Testis (tissue), 2 donors: ENCODE measurements around the gene RASA3.

Experiments used
- POLR2A ChIP-seq: fragments of 450-650 bp; IDR thresholded peaks from one replicate; pipeline ENCODE4 v1.6.1; 2017; ENCODE audit warnings: antibody characterized with exemption, mild to moderate bottlenecking, moderate library complexity
- TF ChIP-seq, protein P1 (sequence below), 3 experiments: fragments of 450-650 bp in 2 of 3; fragments of 200-600 bp in 1 of 3; sonication (generic) in 1 of 3; IDR thresholded peaks; one replicate each; pipeline ENCODE4 v1.5.1; 2016 to 2019; ENCODE audit warnings: antibody characterized with exemption in 3 of 3, mild to moderate bottlenecking in 2 of 3, moderate library complexity in 1 of 3

DNA sequence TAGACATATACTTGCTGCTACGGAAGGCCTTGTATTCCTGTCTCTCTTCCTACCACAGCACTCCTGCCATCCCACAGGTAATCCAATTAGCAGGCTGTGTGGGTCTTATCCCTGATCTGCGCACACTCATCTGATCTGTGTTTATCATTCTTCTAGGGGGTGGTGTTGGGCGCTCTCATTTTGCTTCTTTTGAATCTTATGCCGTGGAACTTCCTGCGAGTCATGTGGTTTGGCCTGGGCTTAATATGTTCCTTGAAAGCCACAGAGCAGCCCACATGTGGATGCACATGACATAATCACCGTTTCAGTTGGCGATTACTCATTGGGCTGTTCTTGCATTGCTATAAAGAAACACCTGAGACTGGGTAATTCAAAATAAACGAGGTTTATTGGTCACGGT is 7.5 kb downstream of the RASA3 start:
- TF ChIP-seq, protein P1, sequence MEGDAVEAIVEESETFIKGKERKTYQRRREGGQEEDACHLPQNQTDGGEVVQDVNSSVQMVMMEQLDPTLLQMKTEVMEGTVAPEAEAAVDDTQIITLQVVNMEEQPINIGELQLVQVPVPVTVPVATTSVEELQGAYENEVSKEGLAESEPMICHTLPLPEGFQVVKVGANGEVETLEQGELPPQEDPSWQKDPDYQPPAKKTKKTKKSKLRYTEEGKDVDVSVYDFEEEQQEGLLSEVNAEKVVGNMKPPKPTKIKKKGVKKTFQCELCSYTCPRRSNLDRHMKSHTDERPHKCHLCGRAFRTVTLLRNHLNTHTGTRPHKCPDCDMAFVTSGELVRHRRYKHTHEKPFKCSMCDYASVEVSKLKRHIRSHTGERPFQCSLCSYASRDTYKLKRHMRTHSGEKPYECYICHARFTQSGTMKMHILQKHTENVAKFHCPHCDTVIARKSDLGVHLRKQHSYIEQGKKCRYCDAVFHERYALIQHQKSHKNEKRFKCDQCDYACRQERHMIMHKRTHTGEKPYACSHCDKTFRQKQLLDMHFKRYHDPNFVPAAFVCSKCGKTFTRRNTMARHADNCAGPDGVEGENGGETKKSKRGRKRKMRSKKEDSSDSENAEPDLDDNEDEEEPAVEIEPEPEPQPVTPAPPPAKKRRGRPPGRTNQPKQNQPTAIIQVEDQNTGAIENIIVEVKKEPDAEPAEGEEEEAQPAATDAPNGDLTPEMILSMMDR (IDR thresholded peaks at IDR 0.05), result no peak
- no peak for TF ChIP-seq POLR2A
